Fibroblast of villous mesenchyme (primary cell): ENCODE data around the gene CABP1. TPM values are rescaled to one million over a fixed set of nuclear protein-coding genes. Genes with fewer than 3 reads are reported as not detected.

Experiments
- DNase-seq: peaks from one replicate; pipeline ENCODE4 v3.0.0-alpha.2; 2010; ENCODE audit warnings: low read depth
- H3K4me3 ChIP-seq: 2 replicates; pipeline ENCODE4 v1.5.1; 2011; ENCODE audit warnings: low read depth, mild to moderate bottlenecking, low read length
- CTCF ChIP-seq: IDR thresholded peaks from 2 replicates; pipeline ENCODE4 v1.5.1; 2012; ENCODE audit warnings: low read depth, mild to moderate bottlenecking, low read length; ENCODE audit not compliant: insufficient read depth
- total RNA-seq: library from RNA; depleted of rRNA; stranded (reverse); fragments of >200 nt; gene quantifications from 2 replicates; pipeline ENCODE4 v1.2.3, GENCODE V29; 2012

Gene CABP1
- total RNA-seq, 1 donor = not detected

DNA sequence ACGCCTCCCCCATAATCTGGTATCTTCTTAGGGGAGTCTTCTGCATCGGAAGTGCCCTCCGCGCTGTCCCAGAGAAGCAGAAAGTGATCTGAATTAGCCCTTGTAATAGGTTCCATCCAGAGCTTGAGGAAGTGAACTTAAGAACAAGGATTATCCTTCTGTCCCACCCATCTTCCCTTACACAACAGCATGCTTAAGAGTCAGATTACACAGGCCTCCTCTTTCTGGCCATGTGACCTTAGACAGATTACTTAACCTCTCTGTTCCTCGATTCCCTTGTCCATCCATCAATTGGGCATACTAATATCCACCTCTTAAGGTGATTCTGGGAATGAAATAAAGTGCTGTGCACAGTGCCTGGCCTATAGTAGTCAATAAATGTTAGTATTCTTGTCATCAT lies 11.4 kb downstream of the CABP1 start:
- TF ChIP-seq CTCF = no peak
- DNase-seq = peak; percentile 65

GRCh38 chr12:120652656-120653435 lies 12.4 kb downstream of the CABP1 start:
- DNase-seq = no peak
- no peak for TF ChIP-seq CTCF
- no peak overlapping the region for H3K4me3 ChIP-seq

More for the DNA sequence above, 11.4 kb downstream of the CABP1 start:
- H3K4me3 ChIP-seq = no peak overlapping the region

GRCh38 chr12:120653611-120654010 lies 13.2 kb downstream of the CABP1 start:
- DNase-seq = no peak

DNA sequence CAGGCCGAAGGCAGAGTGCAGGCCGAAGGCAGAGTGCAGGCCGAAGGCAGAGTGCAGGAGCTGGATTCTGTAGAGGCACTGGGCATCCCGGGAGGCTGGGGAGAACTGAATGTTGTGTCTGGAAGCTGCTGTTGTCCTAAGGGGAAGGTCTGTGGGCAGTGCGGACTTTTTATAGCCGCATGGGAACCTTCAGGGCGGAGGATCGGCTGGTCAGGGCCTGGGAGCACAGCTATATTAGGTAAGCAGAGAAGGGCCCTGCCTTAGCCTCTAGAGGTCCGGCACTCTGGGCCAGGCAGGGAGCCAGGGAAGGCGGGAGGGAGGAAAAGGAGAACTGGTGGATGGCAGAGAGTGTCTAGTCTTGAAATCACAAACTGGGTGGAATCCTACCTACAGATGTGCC lies 14.2 kb downstream of the CABP1 start:
- DNase-seq = no peak
- no peak overlapping the region for H3K4me3 ChIP-seq
- no peak for TF ChIP-seq CTCF

More at GRCh38 chr12:120653611-120654010, 13.2 kb downstream of the CABP1 start:
- no peak for TF ChIP-seq CTCF
- no peak overlapping the region for H3K4me3 ChIP-seq

DNA sequence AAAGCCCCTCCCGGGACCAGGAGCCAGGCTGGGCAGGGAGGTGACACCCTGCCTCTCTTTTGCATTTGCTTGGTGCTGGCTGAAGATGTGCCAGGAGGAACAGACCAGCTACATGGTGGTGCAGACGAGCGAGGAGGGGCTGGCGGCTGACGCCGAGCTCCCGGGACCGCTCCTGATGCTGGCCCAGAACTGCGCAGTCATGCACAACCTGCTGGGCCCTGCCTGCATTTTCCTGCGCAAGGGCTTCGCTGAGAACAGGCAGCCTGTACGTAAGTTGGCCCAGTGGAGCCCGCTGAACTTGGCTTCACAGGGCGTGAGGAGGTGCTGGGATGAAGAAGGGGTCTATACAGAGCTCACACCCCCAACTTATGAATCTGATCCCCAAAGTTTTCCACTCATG lies 15.6 kb downstream of the CABP1 start:
- no peak for DNase-seq
- TF ChIP-seq CTCF = no peak
- no peak overlapping the region for H3K4me3 ChIP-seq

DNA sequence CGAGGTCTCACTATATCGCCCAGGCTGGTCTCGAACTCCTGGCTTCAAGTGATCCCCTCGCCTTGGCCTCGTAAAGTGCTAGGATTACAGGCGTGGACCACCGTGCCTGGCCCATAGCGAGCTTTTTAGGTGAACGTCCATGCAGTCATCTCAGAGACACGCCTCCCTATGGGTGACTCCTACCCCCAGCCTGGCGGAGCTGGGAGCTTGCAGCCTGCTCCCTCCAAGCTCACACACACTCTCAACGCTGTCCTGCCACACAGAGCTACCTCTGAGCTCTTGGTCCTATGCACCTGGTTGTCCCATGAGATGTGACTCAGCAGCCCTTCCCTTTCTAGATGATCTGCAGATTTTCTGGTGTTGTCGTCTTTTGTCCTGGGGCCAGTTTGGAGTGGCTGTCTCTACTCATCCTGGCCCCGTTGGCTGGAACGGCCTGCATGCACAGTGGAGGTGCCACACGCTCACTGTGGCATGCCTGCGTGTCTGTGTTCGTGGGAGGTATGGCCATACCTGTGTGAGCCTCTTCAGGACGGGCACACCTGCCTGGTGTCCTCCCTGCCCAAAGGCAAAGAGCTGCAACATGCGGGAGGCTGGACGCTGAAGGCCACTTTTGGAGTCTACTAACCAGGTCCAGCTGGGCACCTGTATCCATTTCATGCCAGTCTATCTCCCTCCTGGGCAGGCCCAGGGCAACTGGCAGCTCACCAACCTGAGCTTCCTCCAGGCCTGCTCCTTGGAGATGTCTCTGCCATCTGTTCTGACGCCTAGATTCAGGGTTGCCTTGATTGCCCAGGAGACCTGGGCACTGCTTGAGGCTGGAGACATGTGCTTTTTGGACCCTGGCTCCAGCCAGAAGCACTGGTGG lies 18.1 kb downstream of the CABP1 start:
- H3K4me3 ChIP-seq = no peak overlapping the region
- DNase-seq = no peak
- TF ChIP-seq CTCF = no peak
